Left ventricle myocardium inferior (tissue), 1 donor: ENCODE data around the gene UGGT1. TPM values are rescaled to one million over a fixed set of nuclear protein-coding genes. Genes with fewer than 3 reads are reported as not detected.
A peak's percentile ranks its signal among the peaks of the same experiment; 100 is the strongest.

Experiments used
- DNase-seq: peaks from one replicate; pipeline ENCODE4 v3.0.0-alpha.2; 2020
- H3K27ac ChIP-seq: fragments of 200-600 bp; replicated peaks from 2 replicates; pipeline ENCODE4 v1.8.0; 2021
- H3K27me3 ChIP-seq: fragments of 200-600 bp; 2 replicates; pipeline ENCODE4 v1.8.0; 2021; ENCODE audit warnings: low read depth
- H3K36me3 ChIP-seq: fragments of 200-600 bp; 2 replicates; pipeline ENCODE4 v1.8.0; 2021
- H3K4me1 ChIP-seq: fragments of 200-600 bp; 2 replicates; pipeline ENCODE4 v1.8.0; 2021
- H3K4me3 ChIP-seq: fragments of 200-600 bp; 2 replicates; pipeline ENCODE4 v1.8.0; 2021; ENCODE audit warnings: mild to moderate bottlenecking, moderate library complexity
- H3K9me3 ChIP-seq: fragments of 200-600 bp; replicated peaks from 2 replicates; pipeline ENCODE4 v1.8.0; 2021
- CTCF ChIP-seq: fragments of 200-600 bp; IDR thresholded peaks from 2 replicates; pipeline ENCODE4 v1.8.0; 2021; ENCODE audit warnings: antibody characterized with exemption, mild to moderate bottlenecking, borderline replicate concordance
- intact Hi-C: fragments of 100-400 bp; cut with micrococcal nuclease; formaldehyde crosslinking; loops from one replicate; pipeline ENCODE4 v1.11.0; 2022
- total RNA-seq: library from RNA; stranded (reverse); fragmentation: NEBNext Ultra II Directional; extraction: Animal tissue kit (Norgen Biotek cat#: 25700); gene quantifications from one replicate; pipeline ENCODE4 v1.2.1, GENCODE V29; 2021
- donor health status: DM: no; HTN: yes; CAD: no; lungs with severe emphysema.

Gene UGGT1
- total RNA-seq, 1 donor from 2014 or later: 30.3 TPM

- H3K27ac ChIP-seq: no peak overlapping the region
- intact Hi-C loops: no loop called here
- H3K4me1 ChIP-seq: peaks cover 6% of the 10 kb centered on the region
- no peak overlapping the region for H3K4me3 ChIP-seq
- no peaks in the 10 kb centered on the region for H3K9me3 ChIP-seq
- no peaks in the 10 kb centered on the region for H3K36me3 ChIP-seq
- H3K27me3 ChIP-seq: no peaks in the 10 kb centered on the region
- no peak for TF ChIP-seq CTCF
- DNase-seq: no peak
Measured at GRCh38 chr2:128227862-128228261, 136.9 kb downstream of the UGGT1 start.

- Histone ChIP-seq H3K27ac (no peak overlapping the region), H3K4me3 (no peak overlapping the region), H3K9me3 (no peaks in the 10 kb centered on the region), H3K27me3 (no peaks in the 10 kb centered on the region), H3K4me1 (peaks cover 15% of the 10 kb centered on the region), H3K36me3 (no peaks in the 10 kb centered on the region)
- DNase-seq: no peak
- TF ChIP-seq CTCF: no peak
- intact Hi-C loops: no loop called here
Measured at GRCh38 chr2:128228894-128229293, 137.9 kb downstream of the UGGT1 start.

GRCh38 chr2:128232965-128233789, 142.2 kb downstream of the UGGT1 start:
- TF ChIP-seq CTCF: peak; percentile 92

GRCh38 chr2:128233790-128234395, 142.9 kb downstream of the UGGT1 start:
- no peak for TF ChIP-seq CTCF

More at GRCh38 chr2:128232965-128233789, 142.2 kb downstream of the UGGT1 start:
- intact Hi-C loops: no loop called here
- no peaks in the 10 kb centered on the region for H3K9me3 ChIP-seq
- peaks cover 26% of the 10 kb centered on the region for H3K4me1 ChIP-seq
- H3K36me3 ChIP-seq: no peaks in the 10 kb centered on the region
- peak overlapping the region; percentile 91 for H3K27ac ChIP-seq
- peak overlapping the region; percentile 82 for H3K4me3 ChIP-seq
- H3K27me3 ChIP-seq: no peaks in the 10 kb centered on the region
- peak; percentile 91 for DNase-seq

GRCh38 chr2:128234613-128235012, 143.6 kb downstream of the UGGT1 start:
- peaks cover 26% of the 10 kb centered on the region for H3K4me1 ChIP-seq
- H3K4me3 ChIP-seq: no peak overlapping the region
- no peaks in the 10 kb centered on the region for H3K27me3 ChIP-seq
- H3K36me3 ChIP-seq: no peaks in the 10 kb centered on the region
- DNase-seq: no peak
- intact Hi-C loops: no loop called here
- H3K9me3 ChIP-seq: no peaks in the 10 kb centered on the region
- no peak overlapping the region for H3K27ac ChIP-seq
- TF ChIP-seq CTCF: no peak

More at GRCh38 chr2:128233790-128234395, 142.9 kb downstream of the UGGT1 start:
- H3K27ac ChIP-seq: no peak overlapping the region
- no peak for DNase-seq
- H3K36me3 ChIP-seq: no peaks in the 10 kb centered on the region
- peak overlapping the region; percentile 82 for H3K4me3 ChIP-seq
- no peaks in the 10 kb centered on the region for H3K9me3 ChIP-seq
- H3K4me1 ChIP-seq: peaks cover 26% of the 10 kb centered on the region
- intact Hi-C loops: no loop called here
- H3K27me3 ChIP-seq: no peaks in the 10 kb centered on the region
